Liver (tissue), 3 donors: ENCODE measurements around the gene WAC.

Experiments
- TAF1 ChIP-seq: conservative IDR thresholded peaks from 2 replicates; pipeline ENCODE4 v1.6.1; 2016; ENCODE audit warnings: antibody characterized with exemption, mild to moderate bottlenecking
- TF ChIP-seq, protein P1 (sequence below): fragments of 150-350 bp; IDR thresholded peaks from 2 replicates; pipeline ENCODE4 v1.5.1; 2017; ENCODE audit warnings: improper control_type of control experiment, low read depth, low read length; ENCODE audit not compliant: missing input control
- donor health status: healthy.
- donor health status: healthy.

GRCh38 chr10:28664369-28664740, 131.4 kb downstream of the WAC start:
- TF ChIP-seq TAF1, result no peak
- TF ChIP-seq, protein P1, sequence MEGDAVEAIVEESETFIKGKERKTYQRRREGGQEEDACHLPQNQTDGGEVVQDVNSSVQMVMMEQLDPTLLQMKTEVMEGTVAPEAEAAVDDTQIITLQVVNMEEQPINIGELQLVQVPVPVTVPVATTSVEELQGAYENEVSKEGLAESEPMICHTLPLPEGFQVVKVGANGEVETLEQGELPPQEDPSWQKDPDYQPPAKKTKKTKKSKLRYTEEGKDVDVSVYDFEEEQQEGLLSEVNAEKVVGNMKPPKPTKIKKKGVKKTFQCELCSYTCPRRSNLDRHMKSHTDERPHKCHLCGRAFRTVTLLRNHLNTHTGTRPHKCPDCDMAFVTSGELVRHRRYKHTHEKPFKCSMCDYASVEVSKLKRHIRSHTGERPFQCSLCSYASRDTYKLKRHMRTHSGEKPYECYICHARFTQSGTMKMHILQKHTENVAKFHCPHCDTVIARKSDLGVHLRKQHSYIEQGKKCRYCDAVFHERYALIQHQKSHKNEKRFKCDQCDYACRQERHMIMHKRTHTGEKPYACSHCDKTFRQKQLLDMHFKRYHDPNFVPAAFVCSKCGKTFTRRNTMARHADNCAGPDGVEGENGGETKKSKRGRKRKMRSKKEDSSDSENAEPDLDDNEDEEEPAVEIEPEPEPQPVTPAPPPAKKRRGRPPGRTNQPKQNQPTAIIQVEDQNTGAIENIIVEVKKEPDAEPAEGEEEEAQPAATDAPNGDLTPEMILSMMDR, result no peak
